ENCODE data around the gene HES1. TPM values are rescaled to one million over a fixed set of nuclear protein-coding genes. Genes with fewer than 3 reads are reported as not detected.

HES1 gene
- 10 to 100 TPM; 29.3 to 60.5 TPM for total RNA-seq

- no peak for TF ChIP-seq CTCF (IDR thresholded peaks at IDR 0.05)
- no peaks in the 10 kb centered on the region for H3K27me3 ChIP-seq (replicated peaks; ENCODE audit: insufficient read depth)
- H3K4me1 ChIP-seq (ENCODE audit: control insufficient read depth in 1 of 2, low read depth in 2 of 2): peaks cover 12 to 62% of the 10 kb centered on the region in 2 donors
- ATAC-seq (ENCODE audit: insufficient number of reproducible peaks, low FRiP score, low read depth): peak; percentile 46
- peak within 1 kb of the TSS; percentile 96 to 97 for H3K27ac ChIP-seq
- H3K4me3 ChIP-seq: peak within 1 kb of the TSS; percentile 80
- H3K36me3 ChIP-seq: no peaks in the 10 kb centered on the region
- peak; percentile 74 for DNase-seq (ENCODE audit: low spot score)
- H3K9me3 ChIP-seq: no peaks in the 10 kb centered on the region
Observed at GRCh38 chr3:194135806-194136518, at the start of gene HES1. HES1 (plus strand) TSS chr3:194136148; CDS start chr3:194136381, 233 bp downstream.

- Histone ChIP-seq H3K36me3 (no peaks in the 10 kb centered on the region), H3K27me3 (replicated peaks; ENCODE audit: insufficient read depth) (no peaks in the 10 kb centered on the region), H3K4me1 (ENCODE audit: control insufficient read depth in 1 of 2, low read depth in 2 of 2) (peaks cover 4 to 27% of the 10 kb centered on the region in 2 donors), H3K9me3 (no peaks in the 10 kb centered on the region), H3K4me3 (no peak overlapping the region), H3K27ac (peak overlapping the region; percentile 13 to 18)
- ATAC-seq (ENCODE audit: insufficient number of reproducible peaks, low FRiP score, low read depth) (no peak), DNase-seq (ENCODE audit: low spot score) (no peak)
- no peak for TF ChIP-seq CTCF (IDR thresholded peaks at IDR 0.05)
Observed at GRCh38 chr3:194086388-194087075, 49.4 kb upstream of the HES1 start.

GRCh38 chr3:194087280-194087679 is 48.7 kb upstream of the HES1 start:
- Histone ChIP-seq H3K36me3 (no peaks in the 10 kb centered on the region), H3K4me1 (ENCODE audit: control insufficient read depth in 1 of 2, low read depth in 2 of 2) (peaks cover 4 to 27% of the 10 kb centered on the region in 2 donors), H3K9me3 (no peaks in the 10 kb centered on the region), H3K27ac (peak overlapping the region; percentile 13 to 18), H3K27me3 (replicated peaks; ENCODE audit: insufficient read depth) (no peaks in the 10 kb centered on the region), H3K4me3 (no peak overlapping the region)
- DNase-seq (ENCODE audit: low spot score) (no peak), ATAC-seq (ENCODE audit: insufficient number of reproducible peaks, low FRiP score, low read depth) (no peak)
- no peak for TF ChIP-seq CTCF (IDR thresholded peaks at IDR 0.05)

GRCh38 chr3:194087995-194088855 is 47.7 kb upstream of the HES1 start:
- DNase-seq (ENCODE audit: low spot score) (no peak), ATAC-seq (ENCODE audit: insufficient number of reproducible peaks, low FRiP score, low read depth) (no peak)
- Histone ChIP-seq H3K27me3 (replicated peaks; ENCODE audit: insufficient read depth) (no peaks in the 10 kb centered on the region), H3K4me3 (no peak overlapping the region), H3K27ac (no peak overlapping the region), H3K4me1 (ENCODE audit: control insufficient read depth in 1 of 2, low read depth in 2 of 2) (peaks cover 4 to 20% of the 10 kb centered on the region in 2 donors), H3K9me3 (no peaks in the 10 kb centered on the region), H3K36me3 (no peaks in the 10 kb centered on the region)
- no peak for TF ChIP-seq CTCF (IDR thresholded peaks at IDR 0.05)
